H1 (cell line): Measurements from ENCODE around the gene AMT. TPM values are rescaled to one million over a fixed set of nuclear protein-coding genes. Genes with fewer than 3 reads are reported as not detected.

Source experiments
- BACH1 ChIP-seq: IDR thresholded peaks from 2 replicates; pipeline ENCODE4 v1.6.1; 2012; ENCODE audit warnings: low read length, improper control_type of control experiment
- CHD7 ChIP-seq: fragments of 300-600 bp; sonication (generic); IDR thresholded peaks from 2 replicates; pipeline ENCODE4 v1.7.1; 2012; ENCODE audit warnings: low read length, moderate library complexity, mild to moderate bottlenecking, inconsistent platforms; ENCODE audit not compliant: insufficient replicate concordance
- CREB1 ChIP-seq: IDR thresholded peaks from 2 replicates; pipeline ENCODE4 v1.6.1; 2012; ENCODE audit warnings: inconsistent platforms
- MAFK ChIP-seq: IDR thresholded peaks from 2 replicates; pipeline ENCODE4 v1.6.1; 2012; ENCODE audit warnings: low read depth, mild to moderate bottlenecking, improper control_type of control experiment, low read length
- MAX ChIP-seq: IDR thresholded peaks from 2 replicates; pipeline ENCODE4 v1.6.1; 2012; ENCODE audit warnings: inconsistent platforms
- RNF2 ChIP-seq: fragments of 200-900, 300-1000 bp; sonication (generic); IDR thresholded peaks from 2 replicates; pipeline ENCODE4 v1.7.1; 2016; ENCODE audit warnings: borderline replicate concordance, low read depth, mild to moderate bottlenecking, antibody characterized with exemption, low read length; ENCODE audit not compliant: poor library complexity, severe bottlenecking; ENCODE audit errors: missing control alignments
- TAF7 ChIP-seq: optimal IDR thresholded peaks from 2 replicates; pipeline ENCODE3; 2011; ENCODE audit warnings: low read depth, mild to moderate bottlenecking, inconsistent platforms, low read length, moderate library complexity, borderline replicate concordance
- TCF12 ChIP-seq: IDR thresholded peaks from 2 replicates; pipeline ENCODE4 v1.6.1; 2011; ENCODE audit warnings: low read depth, mild to moderate bottlenecking, low read length
- TEAD4 ChIP-seq: IDR thresholded peaks from 2 replicates; pipeline ENCODE4 v1.6.1; 2012; ENCODE audit warnings: low read depth, low read length, inconsistent platforms, mixed read lengths
- polyA plus RNA-seq, 7 experiments: library from polyadenylated mRNA; depleted of rRNA in 3 of 7; stranded (reverse) in 5 of 7; unstranded in 2 of 7; fragments of >200 nt in 5 of 7; fragments of 200-250 nt in 2 of 7; gene quantifications; 1 replicate in 5 of 7; 2 replicates in 1 of 7; 4 replicates in 1 of 7; pipeline versions ENCODE4 v1.2.1 to v1.2.3, GENCODE V29; 2011 to 2013; ENCODE audit warnings: missing spikeins in 2 of 7, mixed read lengths in 2 of 7
- total RNA-seq: library from RNA; stranded (reverse); fragmentation: NEBNext Ultra II Directional; extraction: Animal tissue kit (Norgen Biotek cat#: 25700); gene quantifications from 2 replicates; pipeline ENCODE4 v1.2.1, GENCODE V29; 2021

AMT gene
- total and polyA plus RNA-seq, 2 of the 8 experiments (the other 6 are each of a cell fraction or from before 2014, with no cell fraction given) = 46.5 to 92.4 TPM

- TF ChIP-seq CHD7 (no peak), TAF7 (peak; percentile 68), RNF2 (no peak), BACH1 (no peak), TEAD4 (0 out of 2 replicates have a peak, but pooled peaks have one; percentile 34), TCF12 (0 out of 2 replicates have a peak, but pooled peaks have one; percentile 29), MAFK (no peak), MAX (no peak), CREB1 (peak; percentile 97)
These were observed at the start of gene AMT (continued) for GRCh38 chr3:49422379-49423248.
